Retinal pigment epithelial cell (primary cell): ENCODE data around the gene RNF150.

Experiments used
- DNase-seq: peaks from one replicate; pipeline ENCODE4 v3.0.0-alpha.2; 2010; ENCODE audit warnings: low read depth
- H3K4me3 ChIP-seq: 2 replicates; pipeline ENCODE4 v1.5.1; 2011; ENCODE audit warnings: mild to moderate bottlenecking, low read length, control low read depth, moderate library complexity
- TF ChIP-seq, protein P1 (sequence below): conservative IDR thresholded peaks from 2 replicates; pipeline ENCODE4 v1.5.1; 2011; ENCODE audit warnings: low read depth, low read length, control low read depth, inconsistent platforms

The RNF150 gene

DNA sequence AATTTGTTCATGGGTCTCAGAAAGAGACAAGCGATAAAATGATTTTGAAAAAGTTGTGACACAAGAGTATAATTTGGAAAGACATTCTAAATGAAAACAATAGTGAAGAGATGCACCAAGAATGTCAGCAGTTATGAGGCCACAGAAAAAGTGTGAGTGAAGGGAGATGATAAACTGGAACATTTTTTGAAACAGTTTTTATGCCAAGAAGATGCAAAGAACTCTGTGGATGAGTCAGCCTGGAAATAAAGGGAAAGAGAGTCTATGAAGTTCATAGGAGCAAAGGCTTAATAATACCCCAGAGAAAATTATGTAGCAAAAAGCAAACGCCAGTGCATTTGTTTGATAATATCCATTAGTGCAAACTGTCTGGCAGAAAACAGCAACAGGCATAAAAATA, 188.7 kb downstream of the RNF150 start:
- TF ChIP-seq, protein P1, sequence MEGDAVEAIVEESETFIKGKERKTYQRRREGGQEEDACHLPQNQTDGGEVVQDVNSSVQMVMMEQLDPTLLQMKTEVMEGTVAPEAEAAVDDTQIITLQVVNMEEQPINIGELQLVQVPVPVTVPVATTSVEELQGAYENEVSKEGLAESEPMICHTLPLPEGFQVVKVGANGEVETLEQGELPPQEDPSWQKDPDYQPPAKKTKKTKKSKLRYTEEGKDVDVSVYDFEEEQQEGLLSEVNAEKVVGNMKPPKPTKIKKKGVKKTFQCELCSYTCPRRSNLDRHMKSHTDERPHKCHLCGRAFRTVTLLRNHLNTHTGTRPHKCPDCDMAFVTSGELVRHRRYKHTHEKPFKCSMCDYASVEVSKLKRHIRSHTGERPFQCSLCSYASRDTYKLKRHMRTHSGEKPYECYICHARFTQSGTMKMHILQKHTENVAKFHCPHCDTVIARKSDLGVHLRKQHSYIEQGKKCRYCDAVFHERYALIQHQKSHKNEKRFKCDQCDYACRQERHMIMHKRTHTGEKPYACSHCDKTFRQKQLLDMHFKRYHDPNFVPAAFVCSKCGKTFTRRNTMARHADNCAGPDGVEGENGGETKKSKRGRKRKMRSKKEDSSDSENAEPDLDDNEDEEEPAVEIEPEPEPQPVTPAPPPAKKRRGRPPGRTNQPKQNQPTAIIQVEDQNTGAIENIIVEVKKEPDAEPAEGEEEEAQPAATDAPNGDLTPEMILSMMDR = no peak
- DNase-seq = no peak
- no peak overlapping the region for H3K4me3 ChIP-seq

DNA sequence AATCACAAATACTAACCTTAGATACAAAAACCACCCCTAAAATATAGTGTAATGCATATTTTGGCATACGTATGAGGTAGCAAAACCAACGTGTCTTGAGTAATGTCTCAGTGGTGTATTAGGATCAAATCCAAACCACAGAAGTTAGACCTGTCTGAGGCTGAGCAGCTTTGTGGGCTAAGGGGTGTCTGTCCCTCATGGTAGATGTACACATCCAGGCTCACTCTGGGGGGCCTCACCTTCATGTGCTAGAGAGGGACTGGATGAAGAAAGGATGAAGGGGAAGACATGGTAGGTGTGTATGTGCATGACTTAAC, 189.1 kb downstream of the RNF150 start:
- TF ChIP-seq, protein P1 = no peak
- no peak overlapping the region for H3K4me3 ChIP-seq
- no peak for DNase-seq

DNA sequence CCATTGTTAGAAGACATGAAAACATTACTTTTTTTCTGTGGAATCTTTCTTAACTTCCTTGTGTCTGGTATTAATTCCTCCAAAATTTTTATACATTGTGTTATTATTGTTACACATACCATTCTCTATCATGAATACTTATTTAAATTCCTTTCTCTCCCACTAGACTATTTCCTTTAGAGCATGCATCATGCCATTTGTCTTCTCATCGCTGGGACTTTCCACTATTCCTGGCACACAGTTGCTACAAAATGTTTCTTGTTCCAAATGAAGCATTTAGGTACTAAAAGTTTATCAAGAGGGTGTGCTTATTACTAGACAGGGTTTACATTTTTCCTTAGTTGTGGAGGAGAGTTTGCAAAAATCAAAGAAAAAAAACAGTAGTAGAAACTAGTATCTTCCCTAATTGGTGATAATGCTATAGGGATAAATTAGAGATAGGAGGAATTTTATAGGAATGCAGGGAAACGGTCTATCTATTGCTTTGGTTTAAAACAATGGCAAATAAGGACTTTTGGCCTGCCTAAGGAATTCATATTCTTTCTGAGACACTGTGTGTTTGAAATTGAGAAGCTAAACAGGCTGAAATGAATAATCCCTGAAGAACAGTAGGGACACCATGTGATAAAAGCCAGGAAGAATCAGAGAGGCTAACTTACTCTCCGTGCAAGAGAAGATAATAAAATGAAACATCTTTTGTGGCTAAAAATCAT, 189.6 kb downstream of the RNF150 start:
- TF ChIP-seq, protein P1 = no peak
- no peak for DNase-seq

DNA sequence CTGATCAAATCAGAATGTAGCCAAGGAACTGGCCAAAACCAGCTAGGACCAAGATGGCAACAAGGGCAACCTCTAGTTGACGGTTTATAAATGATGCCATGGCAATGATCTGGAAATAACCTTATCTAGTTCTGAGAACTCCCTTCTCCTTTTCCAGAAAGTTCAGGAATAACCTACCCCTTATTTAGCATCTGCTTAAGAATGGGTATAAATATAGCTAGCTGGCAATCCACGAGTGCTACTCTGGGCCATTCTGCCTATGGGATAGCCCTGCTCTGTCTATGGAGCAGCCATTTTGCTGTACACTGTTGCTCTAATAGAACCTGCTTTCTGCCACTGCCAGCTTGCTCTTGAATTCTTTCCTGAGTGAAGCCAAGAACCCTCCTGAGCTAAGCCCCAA, 192.7 kb downstream of the RNF150 start:
- no peak for DNase-seq
- no peak overlapping the region for H3K4me3 ChIP-seq
- TF ChIP-seq, protein P1 = no peak

More for the DNA sequence above, 189.6 kb downstream of the RNF150 start:
- no peak overlapping the region for H3K4me3 ChIP-seq

DNA sequence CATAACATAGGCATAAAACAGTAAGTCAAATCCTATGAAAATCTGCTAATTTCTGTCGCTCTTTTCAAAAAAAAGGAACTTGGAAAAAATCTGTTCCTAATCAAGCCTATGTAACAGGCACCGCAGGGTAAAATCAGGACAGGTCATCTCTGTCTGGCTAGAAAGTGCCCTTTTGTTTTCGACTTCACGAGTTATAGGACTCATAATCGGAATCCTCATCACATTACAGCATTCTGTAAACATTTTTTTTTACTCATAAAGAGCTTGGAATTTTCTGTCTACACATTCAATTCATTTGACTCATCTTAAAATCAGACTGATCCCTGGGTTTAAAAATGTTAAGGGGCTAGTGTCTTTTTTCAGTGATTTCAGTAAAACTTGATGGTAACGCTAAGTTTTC, 195.4 kb downstream of the RNF150 start:
- no peak overlapping the region for H3K4me3 ChIP-seq
- peak; percentile 91 for DNase-seq
- TF ChIP-seq, protein P1 = no peak

DNA sequence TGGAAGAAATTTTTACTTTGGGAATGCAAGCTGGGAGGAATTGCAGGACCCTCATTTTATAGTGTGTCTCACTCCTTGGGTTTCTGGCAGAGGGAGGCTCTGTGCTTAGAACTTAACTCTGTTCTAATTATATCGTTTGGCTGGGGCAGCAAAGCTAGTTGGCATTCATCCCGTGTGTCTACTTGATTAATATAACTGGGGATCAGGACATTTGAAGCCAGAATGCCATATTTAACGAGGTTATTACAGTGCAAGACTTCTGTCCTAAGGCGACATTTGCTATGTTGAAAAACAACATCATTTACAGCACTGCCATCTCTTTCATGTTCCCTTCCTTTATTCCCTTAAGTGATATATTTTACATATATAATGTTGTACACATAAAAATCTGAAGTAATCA, 198.0 kb downstream of the RNF150 start:
- TF ChIP-seq, protein P1 = no peak
- DNase-seq = peak; percentile 85
- H3K4me3 ChIP-seq = no peak overlapping the region

DNA sequence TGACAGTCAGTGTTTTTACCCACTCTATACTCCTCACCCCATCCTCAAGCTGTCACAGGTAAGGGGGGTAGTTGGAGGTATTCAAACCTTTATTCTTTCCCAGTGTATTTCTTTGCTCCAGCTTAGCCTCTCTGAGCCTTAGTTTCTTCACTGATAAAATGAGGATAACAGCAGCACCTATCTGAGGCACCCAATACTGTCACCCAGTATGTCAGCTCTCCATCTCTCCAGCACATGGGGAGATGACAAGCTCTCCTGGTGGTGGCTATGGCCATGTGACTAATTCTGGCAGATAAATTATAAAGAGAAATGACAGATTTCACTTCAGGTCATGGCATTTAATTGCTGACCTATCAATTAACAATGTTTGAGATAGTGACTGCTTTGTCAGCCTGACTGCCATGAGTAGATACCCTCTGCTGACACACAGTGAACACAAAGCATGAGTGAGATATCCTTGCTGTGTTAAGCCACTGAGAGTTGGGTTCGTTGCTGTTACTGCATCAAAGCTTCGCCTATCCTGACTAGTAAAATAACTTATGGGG, 200.7 kb downstream of the RNF150 start:
- no peak for DNase-seq
- no peak overlapping the region for H3K4me3 ChIP-seq
- TF ChIP-seq, protein P1 = no peak
